Smooth muscle cell (in vitro differentiated cells): Measurements from ENCODE around the gene TMEM163. TPM values are rescaled to one million over a fixed set of nuclear protein-coding genes. Genes with fewer than 3 reads are reported as not detected.

Source experiments
- DNase-seq: peaks from one replicate; lab custom pipeline; 2025; ENCODE audit not compliant: unreplicated experiment; lab: John Stamatoyannopoulos, UW
- H2AFZ ChIP-seq: fragments of 200-600 bp; sonication (generic); 2 replicates; pipeline ENCODE4 v1.6.0; 2016; ENCODE audit warnings: antibody characterized with exemption, low read depth, mild to moderate bottlenecking
- H3F3A ChIP-seq: fragments of 200-600 bp; sonication (generic); 2 replicates; pipeline ENCODE4 v1.6.0; 2017; ENCODE audit warnings: antibody characterized with exemption, low read depth
- H3K27ac ChIP-seq: fragments of 200-600 bp; sonication (generic); 2 replicates; pipeline ENCODE4 v1.5.1; 2016; ENCODE audit warnings: low read depth, mild to moderate bottlenecking
- H3K27me3 ChIP-seq: fragments of 200-600 bp; sonication (generic); 2 replicates; pipeline ENCODE4 v1.6.1; 2016; ENCODE audit warnings: low read depth, mild to moderate bottlenecking
- H3K36me3 ChIP-seq: fragments of 200-600 bp; sonication (generic); 2 replicates; pipeline ENCODE4 v1.5.1; 2016; ENCODE audit warnings: low read depth
- H3K4me1 ChIP-seq: fragments of 200-600 bp; sonication (generic); 2 replicates; pipeline ENCODE4 v1.5.1; 2016; ENCODE audit warnings: low read depth
- H3K4me2 ChIP-seq: fragments of 200-600 bp; sonication (generic); 2 replicates; pipeline ENCODE4 v1.6.0; 2016; ENCODE audit warnings: mild to moderate bottlenecking
- H3K4me3 ChIP-seq: fragments of 200-600 bp; sonication (generic); 2 replicates; pipeline ENCODE4 v1.5.1; 2016; ENCODE audit warnings: mild to moderate bottlenecking
- H3K79me2 ChIP-seq: fragments of 200-600 bp; sonication (generic); 2 replicates; pipeline ENCODE4 v1.6.0; 2016; ENCODE audit warnings: low read depth, mild to moderate bottlenecking
- H3K9ac ChIP-seq: fragments of 200-600 bp; sonication (generic); 2 replicates; pipeline ENCODE4 v1.6.0; 2016; ENCODE audit warnings: low read depth
- H3K9me3 ChIP-seq: fragments of 200-600 bp; sonication (generic); replicated peaks from 2 replicates; pipeline ENCODE4 v1.5.1; 2016; ENCODE audit warnings: low read depth
- H4K20me1 ChIP-seq: fragments of 200-600 bp; sonication (generic); 2 replicates; pipeline ENCODE4 v1.6.0; 2016; ENCODE audit warnings: low read depth
- CTCF ChIP-seq: fragments of 200-600 bp; sonication (generic); IDR thresholded peaks from 2 replicates; pipeline ENCODE4 v1.5.1; 2017; ENCODE audit warnings: borderline replicate concordance, mild to moderate bottlenecking, antibody characterized with exemption; ENCODE audit not compliant: insufficient read depth, poor library complexity, severe bottlenecking
- WGBS: methylation state at CpG from one replicate; pipeline ENCODE4 v1.1.7; 2016; ENCODE audit warnings: low lambda C conversion rate; 5-methylcytosine and 5-hydroxymethylcytosine counted together
- polyA plus RNA-seq: library from polyadenylated mRNA; unstranded; fragments of >200 nt; fragmentation: Nextera tagmentation; extraction: Ambion mirVana; gene quantifications from 2 replicates; pipeline ENCODE4 v1.2.1, GENCODE V29; 2016
- total RNA-seq: library from RNA; depleted of rRNA; stranded (reverse); fragments of >200 nt; gene quantifications from 2 replicates; pipeline ENCODE4 v1.2.3, GENCODE V29; 2014

The TMEM163 gene
- total and polyA plus RNA-seq, 2 experiments from 2014 or later: 0.31 TPM; not detected in 1

- 81% methylated on average over 2 of the region's 2 CpGs for WGBS
- no peak overlapping the region for H3K4me3 ChIP-seq
- no peak overlapping the region for H3K9ac ChIP-seq
- H4K20me1 ChIP-seq: no peaks in the 10 kb centered on the region
- H3K4me1 ChIP-seq: peaks cover 3% of the 10 kb centered on the region
- no peak overlapping the region for H3K4me2 ChIP-seq
- no peak for DNase-seq
- no peaks in the 10 kb centered on the region for H3F3A ChIP-seq
- no peak overlapping the region for H3K27ac ChIP-seq
- peaks cover 7% of the 10 kb centered on the region for H3K27me3 ChIP-seq
- H2AFZ ChIP-seq: no peak overlapping the region
- H3K36me3 ChIP-seq: no peaks in the 10 kb centered on the region
- H3K79me2 ChIP-seq: no peaks in the 10 kb centered on the region
- no peaks in the 10 kb centered on the region for H3K9me3 ChIP-seq
- no peak for TF ChIP-seq CTCF
These were observed 181.7 kb downstream of the TMEM163 start for GRCh38 chr2:134537121-134537520.

GRCh38 chr2:134536296-134536695, 182.5 kb downstream of the TMEM163 start:
- no peak overlapping the region for H3K4me2 ChIP-seq
- no peaks in the 10 kb centered on the region for H3F3A ChIP-seq
- H3K27ac ChIP-seq: no peak overlapping the region
- no peaks in the 10 kb centered on the region for H3K79me2 ChIP-seq
- H4K20me1 ChIP-seq: no peaks in the 10 kb centered on the region
- H3K4me1 ChIP-seq: peaks cover 3% of the 10 kb centered on the region
- TF ChIP-seq CTCF: no peak
- peaks cover 1% of the 10 kb centered on the region for H3K27me3 ChIP-seq
- H3K9ac ChIP-seq: no peak overlapping the region
- no peaks in the 10 kb centered on the region for H3K36me3 ChIP-seq
- no peak overlapping the region for H3K4me3 ChIP-seq
- DNase-seq: no peak
- H2AFZ ChIP-seq: no peak overlapping the region
- no peaks in the 10 kb centered on the region for H3K9me3 ChIP-seq
- 82% methylated on average over 8 of the region's 8 CpGs for WGBS

GRCh38 chr2:134532537-134532936, 186.3 kb downstream of the TMEM163 start:
- Histone ChIP-seq H3F3A (no peaks in the 10 kb centered on the region), H3K79me2 (no peaks in the 10 kb centered on the region), H3K4me1 (peaks cover 3% of the 10 kb centered on the region), H4K20me1 (no peaks in the 10 kb centered on the region), H3K4me2 (no peak overlapping the region), H3K27ac (no peak overlapping the region), H3K27me3 (no peaks in the 10 kb centered on the region), H3K9me3 (no peaks in the 10 kb centered on the region), H2AFZ (no peak overlapping the region), H3K4me3 (no peak overlapping the region), H3K9ac (no peak overlapping the region), H3K36me3 (no peaks in the 10 kb centered on the region)
- WGBS: 93% methylated on average over 1 of the region's 1 CpG
- no peak for TF ChIP-seq CTCF
- DNase-seq: no peak

GRCh38 chr2:134527381-134527780, 191.4 kb downstream of the TMEM163 start:
- WGBS: 17% methylated on average over 6 of the region's 6 CpGs
- peaks cover 7% of the 10 kb centered on the region for H3K4me1 ChIP-seq
- no peak overlapping the region for H3K4me3 ChIP-seq
- DNase-seq: no peak
- no peaks in the 10 kb centered on the region for H3K79me2 ChIP-seq
- H3K27ac ChIP-seq: no peak overlapping the region
- H3K9ac ChIP-seq: no peak overlapping the region
- H2AFZ ChIP-seq: no peak overlapping the region
- no peaks in the 10 kb centered on the region for H3K9me3 ChIP-seq
- no peak for TF ChIP-seq CTCF
- H3K27me3 ChIP-seq: peaks cover 21% of the 10 kb centered on the region
- no peaks in the 10 kb centered on the region for H4K20me1 ChIP-seq
- peak overlapping the region; percentile 51 for H3K4me2 ChIP-seq
- no peaks in the 10 kb centered on the region for H3F3A ChIP-seq
- no peaks in the 10 kb centered on the region for H3K36me3 ChIP-seq
